Measurements from ENCODE around the gene DNMT3A.

- no peak for TF ChIP-seq CTCF (conservative IDR thresholded peaks at IDR 0.05; ENCODE audit: low read length)
- TF ChIP-seq EZH2phosphoT487 (IDR thresholded peaks at IDR 0.05; ENCODE audit: borderline replicate concordance): no peak
Measured at GRCh38 chr2:25313711-25314513, 27.8 kb downstream of the DNMT3A start.

Data from Loucy (cell line).